Cerebellar cortex (tissue), 1 donor: Measurements from ENCODE around the gene POLD1.
"Not testable (repeated sequence)": the region's sequence is repeated elsewhere in the genome, so short reads cannot be mapped to it uniquely, and the experiment has no call there.

Experiments used
- DNase-seq: peaks from one replicate; pipeline ENCODE4 v3.0.0-alpha.2; 2015; ENCODE audit warnings: low spot score

POLD1 gene

DNA sequence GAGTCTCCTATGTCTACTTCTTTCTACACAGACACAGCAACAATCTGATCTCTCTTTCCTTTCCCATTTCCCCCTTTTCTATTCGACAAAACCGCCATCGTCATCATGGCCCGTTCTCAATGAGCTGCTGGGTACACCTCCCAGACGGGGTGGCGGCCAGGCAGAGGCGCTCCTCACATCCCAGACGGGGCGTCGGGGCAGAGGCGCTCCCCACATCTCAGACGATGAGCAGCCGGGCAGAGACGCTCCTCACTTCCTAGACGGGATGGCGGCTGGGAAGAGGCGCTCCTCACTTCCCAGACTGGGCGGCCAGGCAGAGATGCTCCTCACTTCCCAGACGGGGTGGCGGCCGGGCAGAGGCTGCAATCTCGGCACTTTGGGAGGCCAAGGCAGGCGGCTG, 6.8 kb downstream of the POLD1 start:
- not testable (repeated sequence) for DNase-seq

DNA sequence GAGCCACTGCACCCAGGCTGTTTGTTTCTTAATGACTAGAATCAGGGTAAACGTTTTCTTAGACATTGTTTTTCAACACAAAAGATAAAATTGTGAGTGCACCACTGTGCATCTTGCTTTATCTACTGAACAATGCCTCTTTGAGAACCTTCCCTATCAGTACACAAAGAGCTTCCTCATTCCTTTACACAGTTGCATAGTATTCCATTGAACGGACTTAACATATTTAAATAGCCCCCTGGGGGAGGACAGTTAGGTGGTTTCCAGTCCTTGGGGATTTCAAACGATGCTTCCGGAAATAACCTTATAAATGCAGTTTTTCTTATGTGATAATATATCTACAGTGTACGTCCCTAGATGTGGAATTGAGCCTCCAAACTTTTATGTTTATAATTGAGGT, 8.6 kb downstream of the POLD1 start:
- DNase-seq, result no peak

DNA sequence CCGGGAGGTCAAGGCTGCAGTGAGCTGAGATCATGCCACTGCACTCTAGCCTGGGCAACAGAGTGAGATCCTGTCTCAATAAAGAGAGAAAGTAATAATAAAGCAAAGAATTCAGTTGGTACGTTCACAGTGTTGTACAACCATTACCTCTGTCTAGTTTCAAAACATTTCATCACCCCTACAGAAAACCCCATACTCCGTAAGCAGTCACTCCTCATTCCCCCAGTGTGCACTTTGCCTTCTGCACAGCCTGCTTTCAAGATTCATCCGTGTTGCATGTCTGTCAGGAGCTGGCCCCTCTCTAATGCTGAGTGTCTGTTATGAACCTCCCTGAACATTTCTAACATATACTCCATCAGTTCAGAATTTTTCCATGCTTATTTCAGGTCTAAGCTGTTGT, 9.4 kb downstream of the POLD1 start:
- no peak for DNase-seq

DNA sequence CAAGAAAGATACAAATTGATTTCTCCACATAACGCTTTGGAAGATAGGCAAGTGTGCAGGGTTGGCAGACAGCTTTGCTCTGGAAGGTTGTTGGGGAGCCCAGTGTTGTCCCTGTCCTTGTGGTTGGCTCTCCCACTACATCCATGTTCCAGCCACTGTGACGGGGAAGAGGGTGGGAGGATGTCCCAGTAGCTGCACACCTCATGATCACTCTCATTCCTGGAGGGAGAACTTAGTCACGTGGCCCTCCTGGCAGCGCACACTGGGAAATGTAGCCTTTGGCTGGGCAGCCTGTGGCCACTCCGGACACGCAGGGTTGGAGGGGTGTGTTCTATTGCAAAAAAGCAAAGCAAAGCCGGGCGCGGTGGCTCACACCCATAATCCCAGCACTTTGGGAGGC, 9.9 kb downstream of the POLD1 start:
- no peak for DNase-seq

DNA sequence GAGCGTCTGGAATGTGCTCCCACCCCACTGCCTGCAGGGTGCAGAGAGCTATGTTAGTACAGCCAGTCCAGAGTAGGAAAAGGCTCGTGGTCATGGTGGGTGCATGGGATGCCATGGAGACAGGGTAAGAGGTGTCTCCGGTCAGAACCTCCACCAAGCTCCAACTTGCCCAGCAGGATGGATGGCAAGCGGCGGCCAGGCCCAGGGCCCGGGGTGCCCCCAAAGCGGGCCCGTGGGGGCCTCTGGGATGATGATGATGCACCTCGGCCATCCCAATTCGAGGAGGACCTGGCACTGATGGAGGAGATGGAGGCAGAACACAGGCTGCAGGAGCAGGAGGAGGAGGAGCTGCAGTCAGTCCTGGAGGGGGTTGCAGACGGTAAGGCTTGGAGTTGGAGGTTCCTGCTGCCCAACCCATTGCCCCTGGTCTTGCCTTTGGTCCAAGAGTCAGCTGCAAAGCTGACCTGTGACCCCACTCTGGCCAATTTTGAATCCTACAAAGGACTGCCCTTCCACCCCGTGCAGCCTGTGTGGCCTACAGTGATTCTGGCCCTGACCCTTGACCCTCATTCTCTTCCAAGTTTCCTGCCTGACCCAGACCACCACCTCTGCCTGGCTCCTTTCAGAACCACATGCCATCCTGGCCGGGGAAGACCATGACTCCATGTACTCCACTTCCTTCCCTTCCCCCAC, 14.7 kb downstream of the POLD1 start:
- DNase-seq, result no peak

DNA sequence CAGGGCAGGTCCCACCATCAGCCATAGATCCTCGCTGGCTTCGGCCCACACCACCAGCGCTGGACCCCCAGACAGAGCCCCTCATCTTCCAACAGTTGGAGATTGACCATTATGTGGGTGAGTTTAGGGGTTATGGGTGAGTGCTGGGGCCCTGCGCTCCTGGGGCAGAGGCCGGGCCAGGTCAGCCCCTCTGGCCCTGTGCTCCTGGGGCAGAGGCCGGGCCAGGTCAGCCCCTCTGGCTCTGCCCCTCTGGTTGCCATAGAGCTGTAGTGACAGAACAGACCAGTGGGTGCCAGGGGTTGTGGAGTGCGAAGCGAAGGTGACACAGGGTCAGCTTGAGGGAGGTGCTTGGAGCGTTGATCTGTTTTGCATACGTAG, 15.2 kb downstream of the POLD1 start:
- DNase-seq, result no peak

DNA sequence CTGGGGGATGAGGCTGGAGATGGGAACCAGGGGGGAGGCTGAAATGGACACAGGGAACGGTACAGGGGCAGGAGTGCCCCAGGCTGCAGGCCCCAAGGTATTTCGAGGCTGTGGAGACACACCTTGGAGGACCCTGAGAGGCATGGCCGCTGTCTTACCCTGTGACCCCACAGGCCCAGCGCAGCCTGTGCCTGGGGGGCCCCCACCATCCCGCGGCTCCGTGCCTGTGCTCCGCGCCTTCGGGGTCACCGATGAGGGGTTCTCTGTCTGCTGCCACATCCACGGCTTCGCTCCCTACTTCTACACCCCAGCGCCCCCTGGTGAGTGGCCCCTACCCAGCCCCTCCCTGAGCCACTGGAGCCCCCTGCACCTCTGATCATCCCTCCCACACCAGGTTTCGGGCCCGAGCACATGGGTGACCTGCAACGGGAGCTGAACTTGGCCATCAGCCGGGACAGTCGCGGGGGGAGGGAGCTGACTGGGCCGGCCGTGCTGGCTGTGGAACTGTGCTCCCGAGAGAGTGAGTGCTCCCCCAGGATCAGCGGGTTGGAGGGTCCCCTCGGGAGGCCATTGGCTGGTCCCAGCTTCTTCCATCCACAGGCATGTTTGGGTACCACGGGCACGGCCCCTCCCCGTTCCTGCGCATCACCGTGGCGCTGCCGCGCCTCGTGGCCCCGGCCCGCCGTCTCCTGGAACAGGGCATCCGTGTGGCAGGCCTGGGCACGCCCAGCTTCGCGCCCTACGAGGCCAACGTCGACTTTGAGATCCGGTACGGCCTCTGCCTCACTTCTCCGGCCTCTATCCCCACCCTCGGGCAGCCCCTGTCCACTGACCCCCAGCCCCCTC, 17.7 kb downstream of the POLD1 start:
- DNase-seq, result no peak

DNA sequence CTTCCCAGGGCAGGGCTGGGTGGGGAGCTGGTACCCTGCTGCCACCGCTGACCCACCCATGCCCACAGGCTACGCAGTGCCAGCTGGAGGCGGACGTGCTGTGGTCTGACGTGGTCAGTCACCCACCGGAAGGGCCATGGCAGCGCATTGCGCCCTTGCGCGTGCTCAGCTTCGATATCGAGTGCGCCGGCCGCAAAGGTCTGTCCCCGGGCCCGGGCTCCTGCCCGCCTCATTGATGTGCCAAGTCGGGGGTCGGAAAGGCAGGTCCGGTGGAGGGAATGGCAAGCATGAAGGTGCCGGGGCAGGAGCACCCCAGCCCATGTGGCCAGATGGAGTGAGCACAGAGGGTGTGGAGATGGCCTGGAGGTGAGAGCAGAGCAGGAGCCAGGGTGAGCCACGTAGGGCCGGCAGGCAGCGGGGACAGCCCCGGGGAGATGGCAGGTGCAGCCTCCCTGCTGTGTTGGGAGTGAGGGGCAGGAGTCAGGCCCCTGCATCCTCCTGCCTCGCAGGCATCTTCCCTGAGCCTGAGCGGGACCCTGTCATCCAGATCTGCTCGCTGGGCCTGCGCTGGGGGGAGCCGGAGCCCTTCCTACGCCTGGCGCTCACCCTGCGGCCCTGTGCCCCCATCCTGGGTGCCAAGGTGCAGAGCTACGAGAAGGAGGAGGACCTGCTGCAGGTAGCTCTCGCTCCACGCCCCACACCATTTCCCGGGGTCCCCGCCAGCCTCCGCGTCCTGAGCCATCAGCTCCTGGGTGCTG, 18.6 kb downstream of the POLD1 start:
- no peak for DNase-seq

DNA sequence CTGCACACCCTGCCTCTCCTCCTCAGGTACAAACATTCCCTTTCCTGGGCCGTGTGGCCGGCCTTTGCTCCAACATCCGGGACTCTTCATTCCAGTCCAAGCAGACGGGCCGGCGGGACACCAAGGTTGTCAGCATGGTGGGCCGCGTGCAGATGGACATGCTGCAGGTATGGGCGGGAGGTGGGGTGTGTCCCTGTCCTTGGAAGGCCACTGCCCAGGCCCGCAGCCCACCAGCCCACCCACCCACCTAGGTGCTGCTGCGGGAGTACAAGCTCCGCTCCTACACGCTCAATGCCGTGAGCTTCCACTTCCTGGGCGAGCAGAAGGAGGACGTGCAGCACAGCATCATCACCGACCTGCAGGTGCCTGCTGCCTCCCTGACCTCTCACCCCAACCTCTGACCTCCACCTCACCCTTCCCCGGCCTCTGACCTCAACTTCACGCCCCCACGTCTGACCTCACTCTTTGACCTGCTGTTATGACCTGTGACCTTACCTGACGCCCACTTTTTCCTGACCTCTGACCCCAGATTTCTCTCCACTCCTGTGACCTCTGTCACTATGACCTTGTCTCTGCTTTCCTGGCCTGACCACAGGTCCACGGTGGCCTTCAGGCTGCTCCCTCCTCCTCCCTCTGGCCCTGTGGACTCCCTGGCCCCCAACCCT, 22.1 kb downstream of the POLD1 start:
- no peak for DNase-seq

DNA sequence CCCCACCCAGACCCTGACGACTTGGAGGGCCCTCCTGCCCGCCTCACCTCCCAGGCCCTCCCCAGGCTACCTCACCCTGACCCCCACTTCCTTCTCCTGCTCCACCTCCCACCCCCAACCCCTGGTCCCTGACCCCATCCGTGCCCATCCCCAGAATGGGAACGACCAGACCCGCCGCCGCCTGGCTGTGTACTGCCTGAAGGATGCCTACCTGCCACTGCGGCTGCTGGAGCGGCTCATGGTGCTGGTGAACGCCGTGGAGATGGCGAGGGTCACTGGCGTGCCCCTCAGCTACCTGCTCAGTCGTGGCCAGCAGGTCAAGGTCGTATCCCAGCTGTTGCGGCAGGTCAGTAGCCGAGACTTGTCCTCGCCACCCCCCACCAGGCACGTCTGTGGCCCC, 22.7 kb downstream of the POLD1 start:
- no peak for DNase-seq

DNA sequence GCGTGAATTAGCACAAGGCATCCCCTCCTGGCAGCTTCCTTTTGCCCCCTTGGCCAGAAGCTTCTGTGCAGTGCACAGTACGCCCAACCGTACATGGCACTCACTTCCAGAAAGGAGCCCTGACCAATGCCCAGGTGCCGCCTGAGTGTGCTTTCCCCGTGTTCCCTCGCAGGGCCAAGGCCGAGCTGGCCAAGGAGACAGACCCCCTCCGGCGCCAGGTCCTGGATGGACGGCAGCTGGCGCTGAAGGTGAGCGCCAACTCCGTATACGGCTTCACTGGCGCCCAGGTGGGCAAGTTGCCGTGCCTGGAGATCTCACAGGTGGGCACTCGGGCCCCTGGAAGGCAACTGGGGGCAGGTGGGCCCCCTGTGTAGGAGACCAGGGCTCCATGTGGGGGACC, 25.2 kb downstream of the POLD1 start:
- no peak for DNase-seq

DNA sequence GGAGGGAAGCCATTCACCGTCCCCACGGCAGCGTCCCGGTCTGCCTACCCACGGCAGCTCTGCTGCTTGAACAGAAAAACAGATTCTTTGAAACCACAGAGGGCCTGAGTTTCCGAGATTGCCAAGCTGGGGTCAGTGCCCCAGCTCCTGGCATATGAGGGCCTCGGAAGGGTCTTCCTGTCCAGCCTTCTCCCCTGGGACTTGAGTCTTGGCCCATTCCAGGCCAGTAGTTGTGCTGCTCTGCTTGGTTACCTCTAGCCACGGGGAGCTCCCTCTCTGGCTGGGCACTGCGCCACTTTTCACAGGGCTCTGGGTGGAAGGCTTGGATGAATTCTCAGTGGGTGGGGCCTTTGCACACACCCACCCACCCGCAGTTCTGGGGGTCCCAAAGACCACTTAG, 26.0 kb downstream of the POLD1 start:
- no peak for DNase-seq

DNA sequence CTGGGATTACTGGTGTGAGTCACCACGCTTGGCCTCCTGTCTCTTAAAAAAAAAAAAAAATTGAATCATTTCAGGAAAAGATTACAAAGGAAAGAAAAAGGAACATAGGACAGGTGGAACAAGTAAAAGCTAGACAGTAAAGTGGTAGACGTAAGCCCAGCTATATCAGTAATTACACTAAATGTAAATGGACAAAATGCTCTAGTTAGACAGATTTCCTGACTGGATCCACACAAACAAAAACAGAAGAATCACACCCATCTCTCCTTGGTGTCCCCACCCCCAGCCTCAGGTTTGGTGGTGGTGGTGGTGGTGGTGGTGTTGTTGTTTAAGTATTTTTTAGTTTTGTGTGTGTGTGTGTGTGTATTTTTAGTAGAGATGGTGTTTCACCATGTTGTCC, 28.3 kb downstream of the POLD1 start:
- DNase-seq, result no peak

DNA sequence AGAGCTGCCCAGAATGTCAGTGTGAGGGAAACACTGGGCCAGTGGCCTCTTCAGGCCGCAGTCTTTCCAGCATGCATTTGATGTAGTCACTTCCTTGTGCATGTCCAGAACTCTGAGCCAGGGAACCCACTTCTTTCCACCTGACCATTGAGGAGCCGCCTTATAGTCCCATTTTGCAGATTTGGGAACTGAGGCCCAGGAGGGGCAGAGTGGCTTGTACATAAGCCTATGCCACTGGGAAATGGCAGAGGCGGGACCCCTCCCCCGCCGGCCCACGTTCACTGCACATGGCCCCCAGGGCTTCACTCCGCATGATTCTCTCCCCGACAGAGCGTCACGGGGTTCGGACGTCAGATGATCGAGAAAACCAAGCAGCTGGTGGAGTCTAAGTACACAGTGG, 28.9 kb downstream of the POLD1 start:
- DNase-seq, result no peak

DNA sequence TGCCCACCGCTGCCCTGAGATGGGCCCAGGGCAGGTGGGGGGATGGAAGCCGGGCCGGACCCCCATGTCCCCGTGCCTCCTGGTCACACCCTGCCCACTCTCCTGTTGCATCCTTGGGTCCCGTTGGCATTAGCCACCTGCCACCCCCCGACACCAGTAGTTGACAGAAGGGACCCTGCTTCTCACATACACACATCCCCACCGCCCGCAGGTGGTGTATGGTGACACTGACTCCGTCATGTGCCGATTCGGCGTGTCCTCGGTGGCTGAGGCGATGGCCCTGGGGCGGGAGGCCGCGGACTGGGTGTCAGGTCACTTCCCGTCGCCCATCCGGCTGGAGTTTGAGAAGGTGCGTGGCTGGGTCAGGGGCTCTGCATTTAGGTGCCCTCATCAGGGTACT, 29.4 kb downstream of the POLD1 start:
- no peak for DNase-seq

DNA sequence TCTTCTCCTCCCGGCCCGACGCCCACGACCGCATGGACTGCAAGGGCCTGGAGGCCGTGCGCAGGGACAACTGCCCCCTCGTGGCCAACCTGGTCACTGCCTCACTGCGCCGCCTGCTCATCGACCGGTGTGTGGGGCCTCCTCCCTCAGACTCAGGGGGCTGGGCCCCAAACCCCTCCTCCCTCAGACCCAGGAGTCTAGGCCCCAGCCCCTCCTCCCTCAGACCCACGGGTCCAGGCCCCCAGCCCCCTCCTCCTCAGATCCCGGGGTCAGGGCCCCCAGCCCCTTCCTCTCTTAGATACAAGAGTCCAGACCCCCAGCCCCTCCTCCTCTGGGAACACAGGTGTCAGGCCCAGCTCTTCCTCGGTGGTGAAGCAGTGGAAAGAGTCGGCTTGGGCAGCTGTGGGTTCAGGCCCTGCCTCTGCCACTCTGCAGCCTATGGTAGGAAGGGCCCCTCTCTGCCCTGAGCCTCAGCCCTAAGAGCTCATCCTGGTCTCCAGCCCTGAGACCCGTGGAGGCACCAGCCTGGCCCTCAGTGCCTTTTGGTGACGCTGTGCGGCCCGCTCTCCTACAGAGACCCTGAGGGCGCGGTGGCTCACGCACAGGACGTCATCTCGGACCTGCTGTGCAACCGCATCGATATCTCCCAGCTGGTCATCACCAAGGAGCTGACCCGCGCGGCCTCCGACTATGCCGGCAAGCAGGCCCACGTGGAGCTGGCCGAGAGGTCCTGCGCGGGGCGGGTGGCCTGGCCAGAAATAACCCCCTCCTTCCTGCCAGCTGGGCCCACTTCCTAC, 30.9 kb downstream of the POLD1 start:
- DNase-seq, result peak; percentile 71

DNA sequence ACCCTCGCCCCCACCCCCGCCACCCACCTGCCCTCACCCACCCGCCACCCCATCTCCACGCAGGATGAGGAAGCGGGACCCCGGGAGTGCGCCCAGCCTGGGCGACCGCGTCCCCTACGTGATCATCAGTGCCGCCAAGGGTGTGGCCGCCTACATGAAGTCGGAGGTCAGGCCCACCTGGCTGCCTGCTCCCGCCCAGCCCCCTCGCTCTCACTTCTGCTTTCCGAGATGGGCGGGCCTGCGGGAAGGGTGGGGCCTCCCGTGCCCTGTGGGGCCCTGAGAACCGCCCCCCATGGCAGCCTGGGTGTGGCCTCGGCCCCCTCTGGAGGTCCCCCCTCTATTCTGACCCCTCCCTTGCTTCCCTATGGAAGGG, 31.5 kb downstream of the POLD1 start:
- DNase-seq, result no peak

DNA sequence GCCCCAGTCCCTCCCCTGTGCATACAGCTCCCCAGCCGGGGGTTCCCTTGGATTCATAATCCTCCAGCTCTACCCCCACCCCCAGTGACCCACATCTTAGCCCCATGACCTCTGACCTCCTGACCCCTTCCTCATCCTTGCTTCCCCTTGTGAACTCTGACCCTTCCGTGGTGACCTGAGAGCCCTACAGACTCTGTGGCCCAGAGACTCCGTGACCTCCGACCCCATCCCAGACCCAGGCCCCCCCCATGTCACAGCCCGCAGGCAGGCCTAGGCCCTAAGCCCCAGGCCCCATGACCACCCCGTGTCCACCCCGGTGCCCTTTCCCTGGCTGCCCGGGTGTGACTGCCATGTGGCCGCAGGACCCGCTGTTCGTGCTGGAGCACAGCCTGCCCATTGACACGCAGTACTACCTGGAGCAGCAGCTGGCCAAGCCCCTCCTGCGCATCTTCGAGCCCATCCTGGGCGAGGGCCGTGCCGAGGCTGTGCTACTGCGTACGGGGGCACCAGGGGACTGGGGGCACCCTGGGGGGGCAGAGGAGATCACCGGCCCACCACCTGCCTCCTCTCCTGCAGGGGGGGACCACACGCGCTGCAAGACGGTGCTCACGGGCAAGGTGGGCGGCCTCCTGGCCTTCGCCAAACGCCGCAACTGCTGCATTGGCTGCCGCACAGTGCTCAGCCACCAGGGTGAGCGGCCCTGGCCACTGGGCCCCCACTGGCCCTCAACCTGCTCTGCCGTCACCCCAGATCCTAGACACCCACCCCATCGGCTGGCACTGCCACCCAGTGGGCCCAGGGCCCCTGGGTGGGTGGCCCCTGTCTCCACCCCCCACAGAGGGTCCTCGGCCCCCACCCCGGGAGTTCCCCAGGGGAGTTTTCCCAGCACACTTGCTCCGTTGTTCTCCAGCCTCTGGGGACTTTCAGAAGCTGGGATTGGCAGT, 32.2 kb downstream of the POLD1 start:
- no peak for DNase-seq

DNA sequence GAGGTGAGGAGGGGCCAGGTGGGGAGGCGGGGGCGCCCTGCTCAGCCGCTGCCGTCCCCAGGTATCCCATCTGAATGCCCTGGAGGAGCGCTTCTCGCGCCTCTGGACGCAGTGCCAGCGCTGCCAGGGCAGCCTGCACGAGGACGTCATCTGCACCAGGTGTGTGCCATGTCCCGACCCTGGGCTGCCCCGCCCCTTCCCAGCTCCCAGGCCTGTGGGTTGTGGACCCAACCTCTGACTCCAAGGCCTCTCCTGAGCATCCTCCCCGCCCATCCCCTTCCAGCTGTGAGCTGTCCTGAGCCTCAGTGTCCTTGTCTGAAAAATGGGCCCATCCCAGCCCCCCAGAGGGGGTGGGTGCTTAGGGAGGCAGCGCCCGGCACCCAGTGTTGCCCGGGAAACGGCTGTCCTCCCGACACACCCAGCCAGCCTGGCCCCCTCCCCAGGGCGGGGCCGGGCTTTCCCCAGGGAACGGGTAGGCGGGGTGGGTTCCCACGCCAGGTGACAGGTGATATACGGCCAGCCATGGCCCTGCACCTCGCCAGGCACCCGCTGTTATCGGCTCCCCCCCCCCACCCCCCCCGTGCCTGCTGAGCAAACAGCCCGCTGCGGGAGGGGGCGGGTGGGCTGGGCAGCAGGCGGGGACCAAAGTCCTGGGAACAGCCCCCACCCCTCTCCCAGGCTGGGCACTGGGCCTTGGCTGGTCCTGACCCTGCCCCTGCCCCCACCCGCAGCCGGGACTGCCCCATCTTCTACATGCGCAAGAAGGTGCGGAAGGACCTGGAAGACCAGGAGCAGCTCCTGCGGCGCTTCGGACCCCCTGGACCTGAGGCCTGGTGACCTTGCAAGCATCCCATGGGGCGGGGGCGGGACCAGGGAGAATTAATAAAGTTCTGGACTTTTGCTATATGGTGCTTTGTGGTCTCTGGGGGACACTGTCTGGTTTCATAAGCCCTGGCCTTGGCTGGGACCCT, 33.2 kb downstream of the POLD1 start:
- no peak for DNase-seq
